NOMO-1 (cell line): ENCODE results near the gene KLHL5.

Source experiments
- DNase-seq, 2 experiments: peaks; one replicate each; lab custom pipeline; 2025; ENCODE audit not compliant: unreplicated experiment in 2 of 2; lab: John Stamatoyannopoulos, UW

The KLHL5 gene

DNA sequence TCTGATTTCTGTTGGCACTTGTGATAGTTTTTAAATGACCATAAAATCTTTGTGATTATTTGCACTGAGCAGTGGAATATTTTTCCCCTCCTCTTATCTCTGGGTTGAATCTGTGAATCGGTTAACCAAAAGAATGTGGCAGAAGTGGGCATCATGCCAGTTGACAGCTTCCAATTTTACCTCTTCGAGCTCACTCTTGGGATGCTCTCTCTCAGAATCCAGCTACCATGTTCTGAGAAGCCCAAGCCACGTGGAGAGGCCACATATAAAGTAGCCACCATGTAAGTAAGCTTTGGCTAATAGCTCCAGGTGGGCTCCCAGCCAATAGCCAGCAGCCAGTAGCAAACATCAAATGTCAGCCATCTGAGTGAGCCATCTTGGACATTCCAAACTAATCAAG lies 107.4 kb downstream of the KLHL5 start:
- no peak for DNase-seq

DNA sequence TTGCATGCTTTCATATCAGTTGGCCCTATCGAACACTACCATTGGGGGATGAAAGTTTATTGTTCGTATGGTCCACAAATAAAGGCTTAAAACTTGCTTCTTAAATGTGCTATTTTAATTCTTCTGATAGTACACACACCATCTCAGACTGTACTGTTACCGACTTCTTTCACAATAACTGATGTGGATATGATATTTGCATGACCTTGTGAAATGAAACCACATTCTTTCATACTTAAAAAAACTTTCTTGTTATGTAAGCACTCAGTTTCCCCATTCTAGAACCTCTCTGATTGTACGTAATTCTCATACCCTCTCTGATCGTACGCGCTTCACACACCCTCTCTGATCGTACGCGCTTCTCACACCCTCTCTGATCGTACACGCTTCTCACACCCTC lies 108.3 kb downstream of the KLHL5 start:
- peak in 1 of 2 experiments; percentile 3 for DNase-seq
